Activated naive CD8-positive, alpha-beta T cell treated with anti-CD3 and anti-CD28 coated beads, Interleukin-2, amount 10 ng/mL, durations not matched to agents 7 days and 5 days (primary cell): ENCODE results near the gene PARP12. TPM values are rescaled to one million over a fixed set of nuclear protein-coding genes. Genes with fewer than 3 reads are reported as not detected.

Experiments
- ATAC-seq: fragments of 150-1000 bp; cut with Tn5 transposase; one replicate; pipeline ENCODE4 v1.10.0; 2021; ENCODE audit warnings: low read depth, moderate library complexity
- POLR2A ChIA-PET: fragments of 350-600 bp; sonication (Branson Sonifier 250); formaldehyde crosslinking; loops from one replicate; lab custom pipeline; 2021; ENCODE audit warnings: antibody characterized with exemption; lab: Charles Lee
- DNase-seq: peaks from one replicate; pipeline ENCODE4 v3.0.0; 2021
- H3K27ac Mint-ChIP-seq: one replicate; pipeline ENCODE4 v1.8.0; 2022; ENCODE audit warnings: mild to moderate bottlenecking, mixed read lengths
- H3K27me3 Mint-ChIP-seq: one replicate; pipeline ENCODE4 v1.8.0; 2022; ENCODE audit warnings: mild to moderate bottlenecking, moderate library complexity, mixed read lengths
- H3K36me3 Mint-ChIP-seq: one replicate; pipeline ENCODE4 v1.8.0; 2021; ENCODE audit warnings: mild to moderate bottlenecking, mixed read lengths
- H3K4me1 Mint-ChIP-seq: one replicate; pipeline ENCODE4 v1.8.0; 2021; ENCODE audit warnings: mixed read lengths
- H3K4me3 Mint-ChIP-seq: one replicate; pipeline ENCODE4 v1.8.0; 2022; ENCODE audit warnings: mild to moderate bottlenecking, moderate library complexity, mixed read lengths
- H3K9me3 Mint-ChIP-seq: one replicate; pipeline ENCODE4 v1.8.0; 2021; ENCODE audit warnings: mixed read lengths
- total RNA-seq, 2 experiments: library from RNA; stranded (reverse); gene quantifications; one replicate each; pipeline ENCODE4 v1.2.3, GENCODE V29; 2021

PARP12 gene
- total RNA-seq, 2 experiments from 2014 or later = 125 to 126 TPM

DNA sequence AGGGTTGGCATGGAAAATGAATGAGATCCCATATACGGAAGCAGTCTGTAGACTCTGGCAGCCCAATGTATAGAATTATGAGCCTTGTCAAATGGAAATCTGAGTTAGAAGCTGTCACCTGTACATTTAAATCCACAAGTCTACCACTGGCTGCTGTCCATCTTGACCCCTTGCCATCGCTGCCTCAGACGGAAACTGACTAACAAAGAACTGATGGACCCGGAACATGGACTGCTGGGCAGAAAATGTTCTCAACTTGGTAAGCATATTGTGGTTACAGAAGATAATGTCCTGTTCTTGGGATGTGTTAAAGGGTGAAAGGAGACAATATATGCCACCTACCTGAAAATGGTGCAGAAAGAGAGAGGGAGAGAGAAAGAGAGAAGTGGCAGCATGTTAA lies 37.5 kb downstream of the PARP12 start:
- H3K27ac Mint-ChIP-seq = no peak overlapping the region
- H3K9me3 Mint-ChIP-seq = no peaks in the 10 kb centered on the region
- H3K4me3 Mint-ChIP-seq = no peak overlapping the region
- H3K27me3 Mint-ChIP-seq = no peaks in the 10 kb centered on the region
- H3K4me1 Mint-ChIP-seq = peaks cover 8% of the 10 kb centered on the region
- peaks cover 34% of the 10 kb centered on the region for H3K36me3 Mint-ChIP-seq
- DNase-seq (no peak), ATAC-seq (no peak)
- POLR2A ChIA-PET = no interaction called here

DNA sequence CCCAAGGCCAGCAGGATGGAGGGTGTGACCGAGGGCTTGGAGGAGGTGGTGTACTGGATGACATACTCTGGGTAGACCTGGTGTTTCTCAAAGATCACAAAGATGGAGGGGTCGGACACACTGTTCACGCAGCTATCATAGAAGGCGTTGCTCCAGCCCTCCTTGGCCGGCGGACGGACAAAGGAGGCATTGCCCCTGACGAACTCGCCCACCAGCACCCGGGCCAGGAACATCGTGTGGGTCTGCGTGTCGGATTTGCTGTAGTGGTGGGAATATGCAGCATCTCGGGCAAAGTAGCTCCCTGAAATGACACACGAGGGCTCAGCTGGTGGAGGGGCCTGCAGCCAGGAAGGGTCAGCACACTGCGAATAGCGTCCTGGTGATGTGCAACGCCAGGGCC lies 38.2 kb downstream of the PARP12 start:
- Mint-ChIP-seq H3K36me3 (peaks cover 28% of the 10 kb centered on the region), H3K4me1 (peaks cover 7% of the 10 kb centered on the region), H3K27ac (no peak overlapping the region), H3K27me3 (no peaks in the 10 kb centered on the region), H3K4me3 (no peak overlapping the region), H3K9me3 (no peaks in the 10 kb centered on the region)
- ATAC-seq (no peak), DNase-seq (no peak)
- POLR2A ChIA-PET = no interaction called here

DNA sequence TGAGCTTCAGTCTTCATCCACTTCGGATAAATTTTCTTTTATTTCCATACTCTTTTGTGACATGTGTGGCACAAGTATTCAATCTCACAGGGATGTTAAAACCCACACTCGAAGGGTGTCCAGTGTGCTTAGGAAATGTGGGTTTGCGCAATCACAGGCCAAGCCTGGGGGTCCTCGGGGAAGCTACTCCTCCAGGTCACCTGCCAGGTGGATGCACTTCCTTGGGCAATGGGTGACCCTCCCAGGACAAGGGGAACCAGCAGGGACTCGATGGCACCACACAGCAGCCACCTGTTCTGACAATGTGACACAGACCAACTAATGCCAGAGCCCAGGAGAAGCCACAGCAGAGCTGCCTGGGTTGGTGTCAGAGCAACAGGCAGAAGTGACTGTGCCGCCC lies 39.0 kb downstream of the PARP12 start:
- no peaks in the 10 kb centered on the region for H3K27me3 Mint-ChIP-seq
- H3K4me3 Mint-ChIP-seq = no peak overlapping the region
- H3K36me3 Mint-ChIP-seq = peaks cover 28% of the 10 kb centered on the region
- POLR2A ChIA-PET = no interaction called here
- ATAC-seq (no peak), DNase-seq (no peak)
- H3K4me1 Mint-ChIP-seq = peaks cover 7% of the 10 kb centered on the region
- no peaks in the 10 kb centered on the region for H3K9me3 Mint-ChIP-seq
- H3K27ac Mint-ChIP-seq = no peak overlapping the region

DNA sequence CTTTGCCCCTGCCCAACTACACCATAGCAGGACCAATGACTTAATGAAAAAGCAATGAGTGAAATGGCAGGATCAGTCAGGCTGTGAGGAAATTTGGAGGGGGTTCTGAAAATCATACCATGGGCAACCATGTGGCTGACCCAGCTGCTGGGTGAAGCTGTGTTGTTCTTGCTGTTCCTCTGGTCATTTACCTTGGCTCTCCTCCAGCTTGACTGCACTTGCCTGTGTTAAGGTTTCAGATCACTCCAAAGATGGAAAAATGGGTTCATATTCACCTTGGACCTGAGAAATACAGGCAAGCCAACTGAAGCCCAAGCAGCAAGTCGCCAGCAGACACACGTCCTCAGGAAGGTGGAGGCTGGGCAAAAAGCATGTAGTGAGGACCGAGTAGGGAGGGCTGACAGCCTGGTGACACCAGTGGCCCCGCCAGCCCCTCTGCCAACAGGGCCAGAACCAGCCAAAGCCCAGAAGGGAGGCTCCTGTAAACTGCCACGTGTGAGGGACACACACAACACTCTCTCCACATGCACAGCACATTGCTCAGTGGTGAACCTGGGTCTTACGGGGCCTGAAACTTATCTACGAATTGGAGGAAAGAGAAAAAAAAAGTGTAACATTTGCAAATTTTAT lies 40.1 kb downstream of the PARP12 start:
- H3K4me3 Mint-ChIP-seq = no peak overlapping the region
- H3K9me3 Mint-ChIP-seq = no peaks in the 10 kb centered on the region
- H3K36me3 Mint-ChIP-seq = peaks cover 24% of the 10 kb centered on the region
- peaks cover 3% of the 10 kb centered on the region for H3K4me1 Mint-ChIP-seq
- DNase-seq = no peak
- no peak for ATAC-seq
- H3K27me3 Mint-ChIP-seq = no peaks in the 10 kb centered on the region
- no peak overlapping the region for H3K27ac Mint-ChIP-seq
- POLR2A ChIA-PET = no interaction called here

DNA sequence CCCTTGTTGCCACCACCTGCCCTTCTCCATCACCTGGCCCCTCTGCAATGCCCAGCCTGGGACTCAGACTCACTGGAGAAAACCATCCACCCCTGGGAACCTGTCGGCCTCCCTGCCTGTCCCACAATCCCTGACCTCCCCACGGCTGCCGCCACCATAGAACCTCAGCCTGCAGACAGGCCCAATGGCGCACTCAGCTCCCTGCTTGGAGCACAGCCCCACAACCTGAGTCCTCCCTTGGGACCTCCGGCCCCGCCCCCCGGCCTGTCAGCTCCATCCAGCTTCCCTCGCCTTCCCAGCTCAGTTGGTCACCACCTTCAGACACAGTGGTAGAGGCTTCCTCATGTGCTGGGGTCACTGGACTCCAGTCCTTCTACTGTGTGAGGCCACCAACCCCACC lies 41.1 kb downstream of the PARP12 start:
- no peaks in the 10 kb centered on the region for H3K9me3 Mint-ChIP-seq
- no peak overlapping the region for H3K4me3 Mint-ChIP-seq
- H3K36me3 Mint-ChIP-seq = peaks cover 26% of the 10 kb centered on the region
- ATAC-seq = no peak
- no peaks in the 10 kb centered on the region for H3K27me3 Mint-ChIP-seq
- POLR2A ChIA-PET = no interaction called here
- no peak for DNase-seq
- peaks cover 3% of the 10 kb centered on the region for H3K4me1 Mint-ChIP-seq
- no peak overlapping the region for H3K27ac Mint-ChIP-seq

DNA sequence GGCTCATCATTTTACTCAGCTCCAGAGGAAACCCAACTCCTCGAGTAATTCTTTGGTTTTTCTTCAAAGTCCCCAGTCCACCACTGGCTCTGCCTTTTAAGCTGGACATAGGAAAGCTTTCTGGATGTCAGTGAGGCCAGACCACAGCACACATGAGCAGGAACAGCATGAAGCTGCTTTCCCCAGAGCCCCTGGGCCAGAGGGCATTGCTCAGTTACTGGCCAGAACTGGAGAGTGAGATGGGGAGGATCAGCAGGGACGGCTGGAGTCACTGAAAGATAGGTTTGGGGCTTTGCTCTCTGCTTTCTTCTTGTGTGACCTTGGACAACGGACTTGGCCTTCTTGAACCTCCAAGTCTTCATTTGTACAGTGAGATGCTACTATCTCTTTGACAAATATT lies 43.1 kb downstream of the PARP12 start:
- DNase-seq (no peak), ATAC-seq (no peak)
- H3K27me3 Mint-ChIP-seq = no peaks in the 10 kb centered on the region
- H3K4me1 Mint-ChIP-seq = peaks cover 3% of the 10 kb centered on the region
- no peak overlapping the region for H3K4me3 Mint-ChIP-seq
- H3K9me3 Mint-ChIP-seq = no peaks in the 10 kb centered on the region
- POLR2A ChIA-PET = no interaction called here
- H3K36me3 Mint-ChIP-seq = peaks cover 21% of the 10 kb centered on the region
- H3K27ac Mint-ChIP-seq = no peak overlapping the region

DNA sequence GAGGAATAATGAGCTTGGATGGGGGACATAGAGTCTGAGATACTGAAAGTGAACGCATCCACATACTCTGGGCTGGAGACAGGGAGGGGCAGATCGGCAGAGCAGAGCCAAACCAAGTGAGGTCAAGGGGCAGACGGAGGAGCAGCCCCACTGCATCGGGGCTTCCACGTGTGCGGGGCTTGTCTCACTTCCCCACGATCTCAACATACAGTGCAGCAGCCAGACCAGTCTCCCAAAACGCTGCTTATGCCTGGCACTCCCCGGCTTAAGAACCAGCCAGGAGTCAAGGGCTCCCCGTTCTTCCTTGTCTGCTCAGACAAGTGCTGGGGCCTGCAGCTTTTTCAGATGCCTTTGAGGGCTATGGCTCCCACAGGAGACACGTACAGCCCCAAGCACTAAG lies 43.6 kb downstream of the PARP12 start:
- POLR2A ChIA-PET = no interaction called here
- Mint-ChIP-seq H3K36me3 (peaks cover 18% of the 10 kb centered on the region), H3K9me3 (no peaks in the 10 kb centered on the region), H3K4me1 (peaks cover 3% of the 10 kb centered on the region), H3K4me3 (no peak overlapping the region), H3K27me3 (no peaks in the 10 kb centered on the region), H3K27ac (peak overlapping the region; percentile 55)
- no peak for DNase-seq
- ATAC-seq = no peak

DNA sequence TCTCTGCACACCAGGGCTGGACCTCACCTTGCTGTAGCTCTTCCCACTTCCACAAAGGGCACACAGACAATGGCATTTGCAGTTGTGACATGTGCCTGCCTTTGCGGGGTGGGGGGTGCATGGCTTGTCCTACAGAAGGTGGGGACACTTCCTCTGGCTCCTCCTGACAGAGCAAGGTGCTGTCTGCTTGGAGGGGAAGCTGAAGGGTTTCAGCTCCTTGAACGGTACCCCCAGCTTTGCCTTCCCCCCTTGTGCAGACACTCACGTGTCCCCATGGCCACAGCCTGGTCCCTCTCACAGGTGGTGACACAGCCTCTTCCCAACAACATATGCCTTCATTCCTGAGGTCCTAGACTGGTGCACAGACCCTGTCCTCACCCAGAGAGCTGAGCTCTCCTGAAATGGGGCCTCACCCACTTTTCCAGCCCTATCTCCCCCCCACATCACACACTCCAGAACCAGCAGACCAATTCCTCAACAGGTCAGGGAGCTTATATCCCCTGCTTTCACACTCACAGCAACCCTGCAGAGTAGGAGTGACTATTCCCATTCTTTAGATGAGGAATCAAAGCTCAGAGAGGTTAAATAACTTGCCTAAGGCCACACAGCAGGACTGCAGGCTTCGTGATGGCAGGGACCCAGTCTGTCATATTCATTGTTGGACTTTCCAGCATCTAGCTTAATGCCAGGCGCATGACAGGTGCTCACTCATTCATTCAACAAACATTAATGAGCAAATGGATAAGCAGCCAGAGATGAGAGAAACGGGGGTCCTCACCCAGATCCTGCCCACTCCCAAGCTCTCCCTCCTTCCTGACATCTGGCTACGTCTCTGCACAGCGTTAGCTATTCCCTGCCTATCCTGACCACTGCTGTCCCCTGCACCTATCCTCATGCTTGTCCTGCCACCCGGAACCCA lies 44.4 kb downstream of the PARP12 start:
- peaks cover 17% of the 10 kb centered on the region for H3K36me3 Mint-ChIP-seq
- POLR2A ChIA-PET = no interaction called here
- peaks cover 3% of the 10 kb centered on the region for H3K4me1 Mint-ChIP-seq
- no peak for DNase-seq
- H3K9me3 Mint-ChIP-seq = no peaks in the 10 kb centered on the region
- ATAC-seq = no peak
- H3K4me3 Mint-ChIP-seq = no peak overlapping the region
- no peaks in the 10 kb centered on the region for H3K27me3 Mint-ChIP-seq
- peak overlapping the region; percentile 55 for H3K27ac Mint-ChIP-seq

DNA sequence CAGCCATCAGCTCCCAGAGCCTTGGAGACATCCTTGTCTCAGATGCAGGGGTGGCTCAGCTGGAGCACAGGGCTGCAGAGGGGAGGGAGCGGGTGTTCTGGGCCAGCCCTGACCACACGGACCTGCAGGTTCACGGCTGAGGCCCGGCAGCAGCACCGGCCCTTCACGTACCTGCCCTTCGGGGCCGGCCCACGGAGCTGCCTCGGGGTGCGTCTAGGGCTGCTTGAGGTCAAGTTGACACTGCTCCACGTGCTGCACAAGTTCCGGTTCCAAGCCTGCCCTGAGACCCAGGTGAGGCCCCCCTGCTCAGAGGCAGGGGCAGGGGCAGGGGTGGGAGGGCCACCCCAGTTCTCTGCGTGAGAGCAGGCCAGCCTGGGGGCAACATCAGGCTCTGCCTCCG lies 45.2 kb downstream of the PARP12 start:
- DNase-seq = no peak
- no peaks in the 10 kb centered on the region for H3K27me3 Mint-ChIP-seq
- H3K36me3 Mint-ChIP-seq = peaks cover 12% of the 10 kb centered on the region
- no peak overlapping the region for H3K27ac Mint-ChIP-seq
- ATAC-seq = no peak
- POLR2A ChIA-PET = interaction anchor here (0.6 kb wide), 1 partner anchor 396 kb away, joined by 3 read pairs; no protein-coding TSS in a partner anchor
- no peaks in the 10 kb centered on the region for H3K9me3 Mint-ChIP-seq
- H3K4me3 Mint-ChIP-seq = no peak overlapping the region
- peaks cover 3% of the 10 kb centered on the region for H3K4me1 Mint-ChIP-seq

DNA sequence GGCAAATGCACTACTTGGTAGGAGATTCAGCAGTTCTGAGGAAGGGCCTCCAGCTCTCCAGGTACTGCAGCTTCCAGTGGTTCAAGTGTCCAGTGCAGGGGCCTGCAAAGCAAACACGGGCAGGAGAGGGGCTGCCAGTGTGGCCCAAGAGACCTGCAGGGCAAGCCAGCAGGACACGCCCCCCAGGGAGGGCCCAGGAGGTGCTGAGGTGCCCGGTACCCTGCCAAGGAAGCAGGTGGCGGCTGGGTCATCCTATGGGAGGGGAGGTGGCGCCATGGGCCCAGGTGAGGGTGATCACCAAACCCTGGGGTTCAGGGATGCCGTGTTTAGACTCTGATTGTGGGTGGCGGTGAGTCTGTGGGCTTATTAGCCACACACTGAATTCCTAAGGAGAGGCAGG lies 45.7 kb downstream of the PARP12 start:
- Mint-ChIP-seq H3K4me1 (peaks cover 4% of the 10 kb centered on the region), H3K27me3 (no peaks in the 10 kb centered on the region), H3K27ac (no peak overlapping the region), H3K36me3 (peaks cover 6% of the 10 kb centered on the region), H3K9me3 (no peaks in the 10 kb centered on the region), H3K4me3 (no peak overlapping the region)
- DNase-seq (no peak), ATAC-seq (no peak)
- POLR2A ChIA-PET = interaction anchor here (0.6 kb wide), 1 partner anchor 396 kb away, joined by 3 read pairs; no protein-coding TSS in a partner anchor

DNA sequence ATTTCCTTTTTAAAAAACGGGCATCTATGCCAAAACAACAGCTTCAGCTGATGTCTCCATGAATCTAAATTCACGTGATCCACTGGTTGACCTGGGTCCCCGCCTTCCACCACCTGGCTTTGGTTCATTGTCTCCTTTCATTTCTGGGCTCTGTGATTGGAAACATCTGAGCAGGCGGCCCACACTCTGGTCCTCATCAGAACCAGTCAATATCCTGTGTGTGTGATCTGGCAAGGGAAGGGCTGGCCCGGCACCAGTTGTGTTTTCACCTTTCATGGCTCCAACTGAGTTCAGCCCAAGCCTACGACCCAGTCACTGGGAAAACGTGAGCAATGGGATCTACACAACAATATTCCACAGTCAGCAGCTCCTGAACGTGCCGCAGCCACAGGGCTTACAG lies 46.2 kb downstream of the PARP12 start:
- DNase-seq (no peak), ATAC-seq (no peak)
- no peak overlapping the region for H3K4me3 Mint-ChIP-seq
- no peak overlapping the region for H3K27ac Mint-ChIP-seq
- H3K4me1 Mint-ChIP-seq = peaks cover 1% of the 10 kb centered on the region
- POLR2A ChIA-PET = no interaction called here
- no peaks in the 10 kb centered on the region for H3K27me3 Mint-ChIP-seq
- H3K9me3 Mint-ChIP-seq = no peaks in the 10 kb centered on the region
- H3K36me3 Mint-ChIP-seq = peaks cover 3% of the 10 kb centered on the region

DNA sequence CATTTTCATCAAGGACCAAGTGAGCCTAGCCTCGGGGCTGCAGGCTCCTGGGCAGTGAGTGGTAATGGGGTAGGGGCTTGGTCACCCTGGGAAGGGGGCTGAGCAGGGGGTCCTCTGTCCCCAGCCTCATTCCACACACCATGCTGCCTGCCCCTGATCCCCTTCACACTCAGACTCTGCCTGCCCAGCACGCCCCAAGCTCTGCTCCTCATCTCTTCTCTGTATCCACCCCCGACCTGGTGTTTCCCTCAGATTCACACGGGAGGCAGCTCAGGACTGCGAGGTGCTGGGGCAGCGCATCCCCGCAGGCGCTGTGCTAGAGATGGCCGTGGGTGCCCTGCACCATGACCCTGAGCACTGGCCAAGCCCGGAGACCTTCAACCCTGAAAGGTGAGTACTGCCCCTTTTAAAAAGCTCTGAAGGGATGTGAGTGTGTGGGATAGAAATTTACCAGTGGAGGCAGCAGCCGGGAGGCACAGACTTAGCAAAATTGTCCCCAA lies 47.2 kb downstream of the PARP12 start:
- peaks cover 3% of the 10 kb centered on the region for H3K36me3 Mint-ChIP-seq
- no peaks in the 10 kb centered on the region for H3K9me3 Mint-ChIP-seq
- H3K4me1 Mint-ChIP-seq = peaks cover 1% of the 10 kb centered on the region
- no peaks in the 10 kb centered on the region for H3K27me3 Mint-ChIP-seq
- no peak for DNase-seq
- ATAC-seq = no peak
- POLR2A ChIA-PET = no interaction called here
- no peak overlapping the region for H3K4me3 Mint-ChIP-seq
- H3K27ac Mint-ChIP-seq = no peak overlapping the region

DNA sequence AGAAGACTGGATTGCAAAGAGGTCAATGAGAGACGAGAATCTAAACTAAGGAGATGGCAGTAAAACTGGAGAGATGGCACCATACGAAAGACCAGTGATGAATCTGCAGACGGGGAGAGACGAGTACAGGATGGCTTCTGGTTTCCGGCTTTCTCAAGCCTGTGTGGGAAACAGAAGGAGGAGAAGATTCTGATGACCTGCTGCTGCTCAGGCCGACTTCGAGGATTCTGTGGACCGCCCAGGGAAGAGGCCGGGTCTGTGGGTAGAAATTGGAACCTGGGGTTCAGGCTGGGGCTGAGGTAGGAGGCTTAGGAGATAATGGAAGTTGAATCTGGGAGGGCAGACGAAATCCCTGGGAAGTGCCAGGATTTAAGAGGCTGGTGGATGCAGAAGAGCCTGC lies 48.6 kb downstream of the PARP12 start:
- no peak for DNase-seq
- H3K4me3 Mint-ChIP-seq = no peak overlapping the region
- no peak overlapping the region for H3K27ac Mint-ChIP-seq
- POLR2A ChIA-PET = no interaction called here
- peaks cover 3% of the 10 kb centered on the region for H3K36me3 Mint-ChIP-seq
- peaks cover 1% of the 10 kb centered on the region for H3K4me1 Mint-ChIP-seq
- ATAC-seq = no peak
- H3K27me3 Mint-ChIP-seq = no peaks in the 10 kb centered on the region
- H3K9me3 Mint-ChIP-seq = no peaks in the 10 kb centered on the region

DNA sequence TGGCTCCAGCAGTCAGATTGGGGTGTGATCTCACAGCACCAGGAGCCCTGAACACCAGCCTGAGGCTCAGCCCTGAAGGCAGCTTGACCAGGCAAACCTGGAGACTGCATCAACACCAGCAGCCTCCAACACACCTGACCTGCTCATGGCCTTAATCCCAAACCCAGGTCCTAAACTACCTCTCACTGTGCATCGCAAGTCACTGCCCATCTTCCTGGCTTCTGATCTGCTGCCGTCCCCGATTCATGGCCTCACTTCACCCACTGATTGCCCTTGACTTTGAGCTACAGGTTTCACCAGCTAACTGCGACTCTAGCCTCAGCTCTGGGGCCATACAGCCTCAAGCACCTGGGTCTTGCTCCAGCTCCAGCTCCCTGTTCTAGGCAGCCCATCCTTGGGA lies 49.1 kb downstream of the PARP12 start:
- Mint-ChIP-seq H3K36me3 (peaks cover 3% of the 10 kb centered on the region), H3K27me3 (no peaks in the 10 kb centered on the region), H3K4me3 (no peak overlapping the region), H3K27ac (no peak overlapping the region), H3K4me1 (peaks cover 1% of the 10 kb centered on the region), H3K9me3 (no peaks in the 10 kb centered on the region)
- DNase-seq = no peak
- ATAC-seq = no peak
- POLR2A ChIA-PET = no interaction called here
